HEK293 (cell line): Measurements from ENCODE around the gene BDH1.

Experiments used
- CTCF ChIA-PET: fragments of 350-600 bp; formaldehyde crosslinking; extraction: SDS; loops from one replicate; lab custom pipeline; 2021; ENCODE audit warnings: antibody characterized with exemption; lab: Yijun Ruan, JAX
- POLR2A ChIA-PET: fragments of 300-600 bp; formaldehyde crosslinking; extraction: SDS; loops from one replicate; lab custom pipeline; 2020; ENCODE audit warnings: antibody characterized with exemption, inconsistent platforms; lab: Yijun Ruan, JAX
- H3K27ac ChIP-seq: fragments of 200-500 bp; sonication (Bioruptor generic); 2 replicates; pipeline ENCODE4 v1.5.1; 2014; ENCODE audit warnings: low read depth, low read length, control low read depth, inconsistent platforms; ENCODE audit errors: extremely low read depth
- H3K36me3 ChIP-seq, 2 experiments: fragments of 200-500 bp in 1 of 2; sonication (Bioruptor generic) in 1 of 2; 1 replicate in 1 of 2; 2 replicates in 1 of 2; pipeline ENCODE4 v1.5.1; 2014 to 2017; ENCODE audit warnings: inconsistent platforms in 2 of 2, low read length in 2 of 2; ENCODE audit not compliant: control insufficient read depth in 2 of 2, insufficient read depth in 1 of 2
- H3K4me1 ChIP-seq: fragments of 200-500 bp; sonication (Bioruptor generic); 2 replicates; pipeline ENCODE4 v1.5.1; 2014; ENCODE audit warnings: mild to moderate bottlenecking, low read length, inconsistent platforms; ENCODE audit not compliant: control insufficient read depth, insufficient read depth
- H3K4me3 ChIP-seq: 2 replicates; pipeline ENCODE4 v1.5.1; 2011; ENCODE audit warnings: low read depth, mild to moderate bottlenecking, control low read depth, low read length, moderate library complexity
- H3K9me3 ChIP-seq: fragments of 200-500 bp; sonication (Bioruptor generic); 2 replicates; pipeline ENCODE4 v1.5.1; 2014; ENCODE audit warnings: low read depth, low read length, inconsistent platforms; ENCODE audit not compliant: control insufficient read depth, insufficient read depth
- PRDM2 ChIP-seq: fragments of 450-650 bp; formaldehyde crosslinking; IDR thresholded peaks from 2 replicates; pipeline ENCODE4 v1.5.1; 2016; ENCODE audit warnings: missing biosample characterization, missing genetic modification characterization, borderline replicate concordance
- YY1 ChIP-seq: fragments of 450-650 bp; formaldehyde crosslinking; IDR thresholded peaks from 2 replicates; pipeline ENCODE4 v1.5.1; 2018; ENCODE audit warnings: missing biosample characterization, missing genetic modification characterization
- ZBTB11 ChIP-seq: fragments of 450-650 bp; formaldehyde crosslinking; conservative IDR thresholded peaks from 2 replicates; pipeline ENCODE4 v1.5.1; 2016; ENCODE audit warnings: low read depth, missing biosample characterization, missing genetic modification characterization
- ZBTB7A ChIP-seq: fragments of 450-650 bp; formaldehyde crosslinking; IDR thresholded peaks from 2 replicates; pipeline ENCODE4 v1.5.1; 2016; ENCODE audit warnings: low read depth, missing biosample characterization, missing genetic modification characterization
- ZNF155 ChIP-seq: fragments of 450-650 bp; formaldehyde crosslinking; IDR thresholded peaks from 2 replicates; pipeline ENCODE4 v1.5.1; 2016; ENCODE audit warnings: missing biosample characterization, missing genetic modification characterization
- ZNF302 ChIP-seq: fragments of 450-650 bp; formaldehyde crosslinking; IDR thresholded peaks from 2 replicates; pipeline ENCODE4 v1.5.1; 2016; ENCODE audit warnings: missing biosample characterization, missing genetic modification characterization, low read depth
- ZNF391 ChIP-seq: fragments of 450-650 bp; formaldehyde crosslinking; IDR thresholded peaks from 2 replicates; pipeline ENCODE4 v1.5.1; 2016; ENCODE audit warnings: low read depth, missing biosample characterization, missing genetic modification characterization, borderline replicate concordance
- ZNF426 ChIP-seq: fragments of 450-650 bp; formaldehyde crosslinking; IDR thresholded peaks from 2 replicates; pipeline ENCODE4 v1.5.1; 2017; ENCODE audit warnings: missing biosample characterization, missing genetic modification characterization, mild to moderate bottlenecking, inconsistent platforms, moderate library complexity
- ZNF560 ChIP-seq: fragments of 450-650 bp; formaldehyde crosslinking; IDR thresholded peaks from 2 replicates; pipeline ENCODE4 v1.5.1; 2017; ENCODE audit warnings: missing biosample characterization, missing genetic modification characterization, borderline replicate concordance

BDH1 gene

GRCh38 chr3:197507541-197507940 lies 48.2 kb downstream of the BDH1 start:
- Histone ChIP-seq H3K4me3 (no peak overlapping the region), H3K4me1 (no peaks in the 10 kb centered on the region), H3K36me3 (no peaks in the 10 kb centered on the region), H3K27ac (no peak overlapping the region), H3K9me3 (no peaks in the 10 kb centered on the region)
- ChIA-PET POLR2A (no interaction called here), CTCF (interaction anchor here (1.5 to 3.1 kb wide), 2 partner anchors 251 to 282 kb away, joined by 4 to 17 read pairs; no protein-coding TSS in a partner anchor)
- TF ChIP-seq PRDM2 (no peak), ZNF426 (tag by site-specific recombination) (no peak)

GRCh38 chr3:197507081-197507480 lies 48.7 kb downstream of the BDH1 start:
- H3K4me1 ChIP-seq, result no peaks in the 10 kb centered on the region
- POLR2A ChIA-PET, result no interaction called here
- no peak overlapping the region for H3K27ac ChIP-seq
- no peaks in the 10 kb centered on the region for H3K9me3 ChIP-seq
- no peaks in the 10 kb centered on the region for H3K36me3 ChIP-seq
- CTCF ChIA-PET, result interaction anchor here (1.5 to 3.1 kb wide), 2 partner anchors 250 to 282 kb away, joined by 4 to 17 read pairs; no protein-coding TSS in a partner anchor
- no peak for TF ChIP-seq ZNF302 (tag by site-specific recombination)
- no peak for TF ChIP-seq ZNF155 (tag by site-specific recombination)
- H3K4me3 ChIP-seq, result no peak overlapping the region

- Histone ChIP-seq H3K4me3 (no peak overlapping the region), H3K36me3 (no peaks in the 10 kb centered on the region), H3K27ac (no peak overlapping the region), H3K9me3 (no peaks in the 10 kb centered on the region), H3K4me1 (no peaks in the 10 kb centered on the region)
- TF ChIP-seq ZNF560, result no peak
- TF ChIP-seq ZNF391, result no peak
- TF ChIP-seq YY1 (tag by site-specific recombination), result no peak
- no peak for TF ChIP-seq ZBTB11 (tag by site-specific recombination)
- no peak for TF ChIP-seq ZBTB7A (tag by site-specific recombination)
- POLR2A ChIA-PET, result no interaction called here
- CTCF ChIA-PET, result interaction anchor here (0.7 to 3.1 kb wide), 2 partner anchors 49 to 249 kb away, joined by 3 to 17 read pairs; no protein-coding TSS in a partner anchor
Observed at GRCh38 chr3:197505796-197506548, 49.8 kb downstream of the BDH1 start.
